OCI-M1 (cell line): ENCODE data around the gene MCAM.
A peak's percentile ranks its signal among the peaks of the same experiment; 100 is the strongest.

Experiments
- DNase-seq: peaks from one replicate; lab custom pipeline; 2025; lab: John Stamatoyannopoulos, UW

MCAM gene

DNA sequence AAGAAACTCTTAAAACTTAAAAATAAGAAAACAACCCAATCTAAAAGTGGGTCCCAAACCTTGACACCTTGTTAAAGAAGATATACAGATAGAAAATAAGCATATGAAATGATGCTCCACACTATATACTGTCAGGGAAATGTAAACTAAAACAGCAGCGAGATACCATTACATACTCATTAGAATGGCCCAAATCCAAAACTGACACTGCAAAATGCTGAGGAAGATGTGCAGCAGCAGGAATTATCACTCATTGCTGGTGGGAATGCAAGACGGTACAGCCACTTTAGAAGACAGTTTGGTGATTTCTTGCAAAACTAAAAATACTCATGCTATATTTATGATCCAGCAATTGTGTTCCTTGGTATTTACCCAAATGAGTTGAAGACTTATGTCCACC is 12.4 kb upstream of the MCAM start:
- DNase-seq = no peak

DNA sequence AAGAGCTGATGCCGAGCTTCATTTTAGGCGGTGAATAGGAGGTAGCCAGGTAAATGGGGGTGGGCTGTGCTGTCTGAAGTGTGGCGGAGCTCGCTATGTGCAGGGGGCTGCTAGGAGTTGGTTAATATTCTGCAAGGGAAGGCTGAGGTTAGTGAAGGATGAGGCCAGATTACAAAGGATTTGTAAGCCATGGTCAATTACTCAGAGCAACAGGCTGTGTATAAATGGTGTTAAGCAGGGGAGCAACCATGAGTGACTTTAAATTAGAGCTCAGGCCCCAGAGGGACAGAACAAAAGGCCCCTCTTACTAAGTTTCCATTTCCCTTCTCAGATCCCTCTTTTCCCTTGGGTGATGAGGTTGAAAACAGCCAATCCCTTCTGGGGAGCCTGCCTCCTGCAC is 7.3 kb upstream of the MCAM start:
- DNase-seq = no peak

DNA sequence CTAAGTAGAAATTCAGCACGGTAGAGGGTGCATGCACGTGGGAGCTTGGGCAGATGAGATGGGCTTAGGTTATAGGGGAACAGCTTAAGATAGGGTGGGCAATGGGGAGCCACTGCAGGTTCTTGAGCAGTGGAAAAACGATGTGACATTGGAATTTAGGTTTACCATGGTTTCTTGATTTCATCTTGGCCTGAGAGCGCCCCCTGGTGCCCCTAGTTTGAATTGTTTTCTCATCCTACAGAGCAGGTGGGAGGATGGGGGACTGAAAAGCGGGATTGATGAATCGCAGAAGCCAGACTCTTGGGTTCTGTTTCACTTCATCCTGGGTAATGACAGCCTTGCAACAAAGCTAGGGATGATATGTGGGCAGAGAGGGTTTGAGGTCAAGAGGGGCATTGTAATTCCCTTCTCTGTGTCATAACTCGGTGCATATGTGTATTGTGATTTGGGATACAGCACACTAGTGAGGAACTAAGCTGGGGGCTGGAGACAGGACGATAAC is 6.7 kb upstream of the MCAM start:
- peak; percentile 85 for DNase-seq

DNA sequence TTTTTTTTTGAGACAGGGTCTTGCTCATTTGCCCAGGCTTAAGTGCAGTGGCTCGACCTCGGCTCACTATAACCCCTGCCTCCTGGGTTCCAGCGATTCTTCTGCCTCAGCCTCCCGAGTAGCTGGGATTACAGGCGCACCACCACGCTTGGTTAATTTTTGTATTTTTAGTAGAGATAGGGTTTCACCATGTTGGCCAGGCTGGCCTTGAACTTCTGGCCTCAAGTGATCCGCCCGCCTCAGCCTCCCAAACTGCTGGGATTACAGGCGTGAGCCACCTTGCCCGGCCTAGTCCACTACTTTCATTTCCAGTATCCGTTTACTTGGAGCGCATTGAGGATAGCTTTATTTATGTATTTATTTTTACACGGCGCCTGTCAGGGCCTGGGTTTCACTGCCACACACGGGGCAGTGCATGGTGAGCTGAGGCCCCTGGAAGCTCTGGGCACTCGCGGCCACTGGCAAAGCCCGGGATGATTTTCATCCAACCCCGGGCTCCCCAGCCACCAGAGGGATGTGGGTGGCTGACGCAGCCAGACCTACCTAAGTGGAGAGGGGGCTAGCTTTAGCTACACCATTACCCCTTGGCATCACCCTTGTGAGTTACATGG is 6.1 kb upstream of the MCAM start:
- no peak for DNase-seq

DNA sequence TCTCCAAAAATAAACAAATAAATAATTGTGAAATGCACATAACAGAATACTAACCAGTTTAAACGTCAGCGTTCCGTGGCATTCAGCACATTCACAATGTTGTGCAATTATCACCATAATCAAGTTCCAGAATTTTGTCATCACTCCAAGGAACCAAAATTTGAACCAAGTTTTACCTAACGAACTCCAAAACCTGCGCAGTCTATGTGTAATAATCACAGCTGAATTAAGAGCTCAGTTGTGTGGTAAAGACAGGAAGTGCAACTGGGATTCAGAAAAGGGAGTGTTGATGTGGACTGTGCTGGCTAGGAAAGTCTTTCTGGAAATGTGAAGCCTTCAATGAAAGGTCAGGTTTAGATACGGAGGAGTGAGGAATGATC is 5.4 kb upstream of the MCAM start:
- no peak for DNase-seq

- peak; percentile 65 for DNase-seq
These were observed 4.0 kb upstream of the MCAM start for GRCh38 chr11:119320776-119321524.

- DNase-seq = no peak
These were observed 3.4 kb upstream of the MCAM start for GRCh38 chr11:119320240-119320775.

DNA sequence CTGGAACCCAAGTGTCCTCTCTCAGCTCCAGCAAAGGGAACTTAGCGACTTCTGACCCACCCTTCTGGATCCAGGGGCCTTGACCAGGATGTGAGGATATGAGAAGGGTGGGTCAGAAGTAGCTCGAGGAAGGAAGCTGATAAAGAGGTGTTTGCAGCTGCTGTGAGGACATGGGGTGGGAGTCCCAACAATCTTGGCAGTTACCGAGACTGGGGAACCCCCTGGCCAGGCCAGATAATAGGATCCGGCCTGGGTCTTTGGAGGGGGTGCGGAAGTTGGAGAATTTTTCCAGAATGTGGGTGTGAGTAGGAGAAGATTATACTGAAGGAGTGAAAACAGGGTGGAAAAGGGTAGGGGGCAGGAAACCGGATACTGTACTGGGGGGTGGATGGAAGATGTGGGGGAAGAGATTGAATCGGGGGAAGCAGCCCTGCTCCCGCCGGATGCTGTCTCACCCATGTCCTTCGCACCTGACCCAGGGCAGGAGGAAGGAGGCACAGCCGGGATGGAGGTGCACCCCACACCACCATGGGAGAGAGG is 2.8 kb upstream of the MCAM start:
- DNase-seq = no peak

- no peak for DNase-seq
These were observed 2.3 kb upstream of the MCAM start for GRCh38 chr11:119319136-119319699.

- DNase-seq = no peak
These were observed 1.6 kb upstream of the MCAM start for GRCh38 chr11:119318240-119319135.

GRCh38 chr11:119317592-119318239 is 786 bp upstream of the MCAM start:
- DNase-seq = no peak

DNA sequence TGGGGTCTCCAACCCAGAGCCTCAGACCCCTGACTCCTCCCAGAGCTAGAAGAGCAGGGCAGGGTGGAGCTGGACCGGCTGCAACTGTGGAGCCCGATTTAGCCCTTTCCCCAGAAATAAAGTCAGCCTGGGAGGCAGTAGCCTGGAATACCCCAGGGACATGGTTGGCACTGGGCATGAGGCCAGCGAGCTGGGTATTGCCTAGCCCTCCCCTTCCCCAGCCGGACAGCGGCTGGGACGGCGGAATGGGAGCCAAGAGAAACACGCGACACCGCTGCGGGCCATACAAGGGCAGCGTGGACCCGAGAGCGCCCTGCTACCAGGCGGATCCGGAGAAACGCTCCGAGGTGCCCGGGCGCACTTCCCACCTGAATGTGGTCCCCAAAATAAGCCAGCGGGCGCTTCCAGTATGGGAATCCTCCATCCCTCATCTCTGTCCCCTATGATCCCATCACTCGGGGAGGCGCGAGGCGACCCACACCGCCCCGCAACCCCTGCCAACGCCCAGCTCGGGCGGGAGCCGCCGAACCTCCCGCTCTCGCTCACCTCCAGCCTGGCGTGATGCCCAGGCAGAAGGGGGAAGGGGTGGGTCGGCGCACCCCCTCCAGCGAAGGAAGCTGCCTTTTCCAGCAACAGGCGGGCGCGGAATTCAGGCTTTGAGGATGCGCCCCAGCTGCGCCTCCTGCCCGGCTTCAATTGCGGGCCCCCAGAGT is 758 bp downstream of the MCAM start:
- no peak for DNase-seq

DNA sequence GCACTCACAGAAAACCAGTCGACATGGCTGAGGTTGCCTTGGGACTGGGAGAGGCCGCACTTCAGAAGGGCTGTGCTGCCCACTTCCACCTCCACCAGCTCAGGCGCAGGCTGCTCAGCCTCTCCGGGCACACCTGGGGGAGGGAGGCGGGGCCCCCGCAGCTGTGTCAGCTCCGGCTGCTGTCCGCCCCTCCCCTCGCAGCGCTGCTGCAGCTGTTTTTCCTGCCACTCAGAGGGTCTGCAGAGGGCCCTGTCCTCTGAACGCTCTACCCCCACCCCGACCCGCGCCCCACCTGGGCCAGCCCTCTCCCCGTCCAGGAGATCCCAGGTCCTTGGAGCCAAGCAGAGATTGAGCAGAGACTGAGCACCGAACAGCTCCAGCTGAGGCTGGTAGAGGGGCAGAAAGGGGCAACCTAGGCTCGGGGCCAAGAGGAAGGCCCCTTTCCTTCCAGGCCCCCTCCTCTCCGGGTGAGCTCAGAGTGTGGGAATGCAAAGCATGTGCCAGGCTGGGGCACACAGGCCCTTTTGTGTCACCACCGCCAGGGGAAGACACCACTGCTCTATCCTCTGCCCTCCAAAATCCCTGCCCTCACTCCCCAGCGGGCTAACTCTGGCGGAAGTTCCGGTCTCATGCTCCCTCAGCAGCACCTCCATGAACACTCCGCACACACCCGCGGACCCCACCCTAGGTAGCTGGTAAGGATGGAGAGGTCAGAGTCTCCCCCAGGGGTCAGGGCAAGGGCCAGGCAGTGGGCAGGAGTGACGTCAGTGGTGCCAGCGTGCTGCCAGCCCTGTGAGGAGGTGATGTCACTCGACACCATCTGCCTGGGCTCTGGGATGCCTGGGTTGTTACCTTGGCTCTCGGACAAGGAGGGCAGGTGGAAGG is 1.6 kb downstream of the MCAM start:
- no peak for DNase-seq

DNA sequence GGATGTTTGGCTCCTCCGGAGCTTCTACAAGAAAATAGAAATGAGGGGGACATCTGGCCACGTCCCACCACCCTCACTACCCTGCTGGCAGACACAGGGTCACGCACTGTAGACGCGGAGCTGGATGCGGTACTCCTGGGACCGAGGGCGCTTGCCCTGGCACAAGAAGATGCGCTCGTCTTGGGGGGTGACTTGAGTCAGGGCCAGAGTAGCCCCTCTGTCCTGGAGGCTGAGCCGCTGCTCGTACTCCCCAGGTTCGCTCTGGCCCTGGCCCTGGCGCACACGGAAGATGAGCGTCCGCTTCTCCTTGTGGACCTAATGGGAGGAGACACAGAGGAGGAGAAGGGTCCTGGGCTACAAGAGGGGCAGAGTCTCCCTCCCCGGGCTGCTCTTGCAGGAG is 2.2 kb downstream of the MCAM start:
- no peak for DNase-seq

GRCh38 chr11:119310682-119311052 is 6.3 kb downstream of the MCAM start:
- DNase-seq = no peak

GRCh38 chr11:119309953-119310681 is 6.8 kb downstream of the MCAM start:
- DNase-seq = no peak

DNA sequence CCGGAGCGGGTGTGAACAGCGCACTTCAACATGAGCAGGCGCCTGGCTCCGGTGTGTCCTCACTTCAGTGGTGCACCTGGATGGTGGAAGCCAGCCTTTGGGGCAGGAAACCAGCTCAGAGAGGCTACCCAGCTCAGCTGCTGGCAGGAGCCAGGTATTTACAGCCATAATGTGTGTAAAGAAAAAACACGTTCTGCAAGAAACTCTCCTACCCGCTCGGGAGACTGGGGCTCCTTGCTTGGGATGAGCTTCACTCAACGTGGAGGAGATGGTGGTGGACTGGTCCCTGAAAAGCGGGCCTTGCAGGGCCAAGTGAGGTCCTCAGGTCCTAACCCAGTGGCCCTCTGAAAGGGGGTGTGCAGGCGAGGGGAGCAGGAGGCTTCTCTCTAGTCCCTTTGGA is 7.5 kb downstream of the MCAM start:
- no peak for DNase-seq

GRCh38 chr11:119307974-119308373 is 9.0 kb downstream of the MCAM start:
- no peak for DNase-seq

DNA sequence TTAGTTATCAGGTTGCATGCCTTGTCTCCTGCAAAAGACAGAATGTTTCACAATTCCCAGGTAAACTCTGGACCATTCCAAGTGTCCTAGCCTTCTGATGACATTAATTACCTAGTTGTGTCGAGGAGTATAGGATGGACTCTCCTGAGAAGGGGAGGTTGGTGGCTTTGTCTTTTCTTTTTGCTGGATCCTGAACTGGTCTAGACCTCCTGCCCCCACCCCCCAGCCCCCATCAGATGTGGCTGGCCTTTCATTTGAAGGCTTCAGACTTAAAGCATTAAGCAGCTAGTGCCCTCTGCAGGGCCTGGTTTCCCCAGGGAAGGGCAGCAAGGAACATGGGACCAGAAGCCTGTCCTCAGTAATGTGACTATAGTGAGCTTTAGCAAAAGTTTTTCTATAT is 9.7 kb downstream of the MCAM start:
- peak; percentile 40 for DNase-seq
